GM06990 (cell line): ENCODE data around the gene IER5L.
"Not testable (repeated sequence)": the region's sequence is repeated elsewhere in the genome, so short reads cannot be mapped to it uniquely, and the experiment has no call there.

Experiments used
- DNase-seq: peaks from one replicate; pipeline ENCODE4 v3.0.0-alpha.2; 2011; ENCODE audit not compliant: insufficient read length; ENCODE audit errors: extremely low read depth
- H3K27me3 ChIP-seq: replicated peaks from 2 replicates; pipeline ENCODE4 v1.6.0; 2011; ENCODE audit warnings: low read length; ENCODE audit not compliant: control insufficient read depth, insufficient read depth
- H3K36me3 ChIP-seq: 2 replicates; pipeline ENCODE4 v1.5.1; 2011; ENCODE audit warnings: low read length; ENCODE audit not compliant: control insufficient read depth, insufficient read depth
- H3K4me3 ChIP-seq: replicated peaks from 2 replicates; pipeline ENCODE4 v1.5.1; 2011; ENCODE audit warnings: low read depth, mild to moderate bottlenecking, control low read depth, low read length
- CTCF ChIP-seq: IDR thresholded peaks from 2 replicates; pipeline ENCODE4 v1.5.1; 2011; ENCODE audit warnings: low read length, control low read depth, mild to moderate bottlenecking, inconsistent platforms; ENCODE audit not compliant: insufficient read depth, poor library complexity, severe bottlenecking

The IER5L gene

GRCh38 chr9:129163753-129164152 is 14.3 kb downstream of the IER5L start:
- no peak for TF ChIP-seq CTCF
- Histone ChIP-seq H3K36me3 (no peaks in the 10 kb centered on the region), H3K4me3 (no peak overlapping the region), H3K27me3 (no peaks in the 10 kb centered on the region)
- DNase-seq: no peak

GRCh38 chr9:129163198-129163670 is 14.8 kb downstream of the IER5L start:
- not testable (repeated sequence) for H3K27me3 ChIP-seq, H3K36me3 ChIP-seq, H3K4me3 ChIP-seq, DNase-seq

- no peaks in the 10 kb centered on the region for H3K27me3 ChIP-seq
- H3K36me3 ChIP-seq: no peaks in the 10 kb centered on the region
- no peak for TF ChIP-seq CTCF
- no peak overlapping the region for H3K4me3 ChIP-seq
- no peak for DNase-seq
Measured at GRCh38 chr9:129162497-129163197, 15.4 kb downstream of the IER5L start.

DNA sequence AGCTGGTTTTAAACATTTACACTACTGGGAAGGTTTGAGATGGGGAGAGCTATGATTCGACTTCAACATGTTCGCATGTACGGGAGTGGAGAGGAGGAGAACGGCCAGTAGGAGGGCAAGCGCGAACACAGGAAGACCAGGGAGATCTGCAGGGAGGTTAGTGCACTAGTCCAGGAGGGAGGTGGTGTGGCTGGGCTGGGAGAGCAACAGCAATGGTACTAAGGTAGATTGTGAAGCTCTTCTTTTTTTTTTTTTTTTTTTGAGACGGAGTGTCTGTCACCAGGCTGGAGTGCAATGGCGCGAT is 16.6 kb downstream of the IER5L start:
- no peak for DNase-seq
- no peak for TF ChIP-seq CTCF
- H3K4me3 ChIP-seq: no peak overlapping the region

GRCh38 chr9:129160712-129161533 is 17.1 kb downstream of the IER5L start:
- no peak overlapping the region for H3K4me3 ChIP-seq
- no peaks in the 10 kb centered on the region for H3K36me3 ChIP-seq
- TF ChIP-seq CTCF: no peak
- H3K27me3 ChIP-seq: no peaks in the 10 kb centered on the region
- no peak for DNase-seq

More for the DNA sequence above, 16.6 kb downstream of the IER5L start:
- Histone ChIP-seq H3K36me3 (no peaks in the 10 kb centered on the region), H3K27me3 (no peaks in the 10 kb centered on the region)

DNA sequence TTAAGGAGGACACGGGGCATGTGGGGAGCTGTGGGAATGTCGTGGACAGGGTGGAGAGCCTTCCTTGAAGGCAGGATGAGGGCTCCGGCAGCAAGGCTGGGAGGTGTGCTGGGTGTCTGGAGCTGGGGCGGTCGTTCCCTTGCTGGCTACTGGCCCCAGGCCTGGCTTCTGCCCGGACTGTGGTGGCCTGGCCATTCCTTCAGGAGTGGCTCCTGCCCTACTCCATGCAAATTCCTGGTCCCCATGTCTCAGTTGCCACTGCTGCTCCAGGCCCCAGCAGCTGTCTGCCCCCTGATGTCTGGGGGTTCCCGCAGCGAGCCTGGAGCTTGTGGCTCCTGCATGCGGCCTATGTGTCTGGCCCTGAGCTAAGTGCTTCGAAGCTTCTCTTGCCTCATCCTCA is 21.9 kb downstream of the IER5L start:
- no peak for DNase-seq
- TF ChIP-seq CTCF: no peak
- Histone ChIP-seq H3K27me3 (no peaks in the 10 kb centered on the region), H3K4me3 (no peak overlapping the region), H3K36me3 (no peaks in the 10 kb centered on the region; the same call in 1 of the 2 replicates)
